HG02678 (cell line): ENCODE data around the gene PDE2A.

Source experiments
- ATAC-seq: cut with Tn5 transposase; IDR thresholded peaks from one replicate; pipeline ENCODE4 v1.9.1; 2021; ENCODE audit warnings: mild to moderate bottlenecking, moderate library complexity; ENCODE audit not compliant: unreplicated experiment

Gene PDE2A

DNA sequence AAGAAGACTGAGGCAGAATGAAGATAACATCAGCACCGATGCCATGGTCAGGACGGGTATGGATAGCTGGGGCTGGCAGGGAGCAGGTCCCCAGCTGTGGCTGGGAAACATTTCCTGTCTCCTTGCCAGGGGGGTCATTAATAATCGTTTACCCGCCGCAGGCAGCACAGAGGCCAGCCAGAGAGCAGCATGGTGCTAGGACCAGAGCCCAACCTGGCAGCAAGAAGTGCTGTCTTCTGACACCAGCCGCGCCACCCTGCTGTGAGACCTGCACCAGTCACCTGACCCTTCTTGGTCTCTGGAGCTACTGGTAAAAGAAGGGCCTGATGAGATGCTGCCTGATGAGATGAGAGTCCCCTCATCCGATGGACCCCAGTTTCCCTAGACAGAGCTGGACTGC is 36.3 kb downstream of the PDE2A start:
- ATAC-seq = no peak

DNA sequence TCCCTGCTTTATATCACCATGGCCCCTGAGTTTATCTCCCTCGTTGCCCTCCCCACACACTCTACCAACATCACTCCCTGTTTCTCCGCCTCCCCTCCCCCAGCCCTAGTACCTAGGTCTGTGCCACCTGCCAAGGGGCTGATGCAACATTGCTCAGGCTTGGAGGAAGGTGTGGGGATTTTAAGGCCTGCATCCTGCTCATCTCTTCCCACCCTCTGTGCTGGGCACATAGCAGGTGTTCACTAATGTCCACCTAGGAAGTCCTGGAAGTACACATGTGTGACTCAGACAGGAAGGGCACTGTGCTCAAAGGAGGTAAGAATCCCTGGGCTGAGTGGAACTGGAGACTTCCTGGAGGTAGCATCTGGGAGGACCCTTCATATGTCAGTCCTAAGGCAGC is 37.0 kb downstream of the PDE2A start:
- ATAC-seq = no peak

- no peak for ATAC-seq
Observed at GRCh38 chr11:72636376-72636775, 37.8 kb downstream of the PDE2A start.

DNA sequence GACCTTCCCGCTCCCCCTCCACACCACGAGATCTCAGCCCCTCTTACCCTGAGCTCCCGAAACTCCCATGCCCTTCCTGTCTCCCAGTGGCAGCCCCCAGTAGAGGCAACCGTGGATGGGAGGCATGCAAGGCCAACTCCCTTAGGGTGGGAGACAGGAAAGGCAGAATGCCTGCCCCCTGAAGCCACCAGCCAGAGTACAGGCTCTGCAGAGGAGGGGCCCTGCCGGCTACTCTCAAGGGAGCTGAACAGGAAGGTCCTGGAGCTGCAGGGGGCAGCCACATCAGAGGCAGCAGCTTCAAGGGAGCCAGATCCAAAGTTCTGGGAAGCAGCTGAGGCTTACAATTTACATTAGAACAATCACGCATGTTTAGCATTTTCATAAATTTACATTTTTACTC is 38.3 kb downstream of the PDE2A start:
- no peak for ATAC-seq

GRCh38 chr11:72635309-72635915 is 38.8 kb downstream of the PDE2A start:
- ATAC-seq = no peak

- ATAC-seq = no peak
Observed at GRCh38 chr11:72634472-72635095, 39.6 kb downstream of the PDE2A start.

- no peak for ATAC-seq
Observed at GRCh38 chr11:72634016-72634415, 40.2 kb downstream of the PDE2A start.

DNA sequence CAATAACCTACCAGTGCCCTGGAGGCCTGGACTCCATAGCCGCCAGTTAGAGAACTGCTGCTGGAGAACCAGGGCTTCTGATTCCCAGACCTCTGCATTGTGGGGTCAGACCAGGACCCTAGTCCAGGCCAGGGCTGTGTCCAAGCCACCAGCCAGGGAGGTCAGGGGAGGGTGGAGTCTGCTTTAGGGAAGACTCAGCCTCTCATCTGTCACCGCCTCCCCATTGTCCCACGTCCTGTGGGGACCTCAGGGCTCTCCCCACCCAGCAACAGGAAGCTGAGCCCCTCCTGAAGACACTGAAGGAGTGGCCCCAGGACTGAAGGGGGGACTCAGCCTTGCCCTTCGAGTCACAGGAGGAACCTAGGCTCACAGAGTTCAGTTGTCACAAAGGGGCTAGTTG is 41.2 kb downstream of the PDE2A start:
- no peak for ATAC-seq

- no peak for ATAC-seq
Observed at GRCh38 chr11:72631806-72632731, 42.2 kb downstream of the PDE2A start.

DNA sequence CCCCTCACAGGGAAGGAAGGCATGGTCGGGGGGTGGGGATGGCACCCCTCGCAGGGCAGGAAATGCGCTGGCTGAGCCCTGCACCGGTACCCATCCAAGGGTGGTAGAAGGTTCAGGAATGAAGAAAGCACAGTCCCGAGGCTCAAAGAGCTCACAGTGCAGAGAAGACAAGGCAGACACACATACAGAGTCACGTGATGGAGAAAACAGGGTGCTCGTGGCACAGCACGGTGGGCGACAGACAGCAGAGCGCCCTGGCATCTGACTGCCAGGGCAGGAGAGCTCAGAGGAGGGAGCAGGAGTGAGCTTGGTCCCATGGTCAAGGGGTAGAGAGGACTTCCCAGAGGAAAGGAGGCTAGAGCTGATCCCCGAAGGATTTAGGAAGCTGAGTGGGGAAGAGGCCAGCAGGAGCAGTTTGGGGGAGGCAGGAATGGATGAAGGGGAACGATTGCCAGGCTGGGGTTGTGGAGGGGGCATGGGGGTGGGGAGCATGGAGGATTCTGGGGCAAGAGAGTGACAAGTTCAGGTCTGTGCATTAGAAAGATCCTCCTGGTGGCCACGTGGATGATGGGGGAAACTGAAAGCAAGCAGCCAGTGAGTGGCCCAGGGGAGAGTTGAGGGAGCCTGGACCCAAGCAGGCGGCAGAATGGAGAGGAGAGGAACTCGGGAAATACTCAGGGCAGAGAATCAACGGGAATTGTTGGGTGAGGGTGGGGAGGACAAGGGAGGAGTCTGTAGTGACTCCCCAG is 43.9 kb downstream of the PDE2A start:
- no peak for ATAC-seq

DNA sequence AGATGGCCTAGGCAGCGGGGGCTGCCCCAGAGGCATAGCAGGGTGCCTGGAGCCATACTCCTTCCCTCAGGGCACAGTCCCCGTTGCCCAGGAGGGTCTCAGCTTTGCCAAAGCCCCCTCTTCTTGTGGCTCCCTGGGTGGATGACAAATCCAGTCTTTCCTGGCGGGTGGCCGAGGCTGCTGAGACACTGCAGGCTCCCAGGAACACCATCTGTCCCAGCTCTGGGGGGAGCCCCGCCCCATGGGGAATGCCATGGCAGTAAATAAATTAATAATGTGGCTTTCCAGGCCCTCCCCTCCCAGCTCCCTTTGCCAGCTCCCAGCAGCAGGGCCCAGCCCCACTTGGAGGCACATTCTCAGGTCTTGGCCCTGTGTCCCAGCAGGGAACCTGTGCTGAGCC is 45.0 kb downstream of the PDE2A start:
- ATAC-seq = no peak

DNA sequence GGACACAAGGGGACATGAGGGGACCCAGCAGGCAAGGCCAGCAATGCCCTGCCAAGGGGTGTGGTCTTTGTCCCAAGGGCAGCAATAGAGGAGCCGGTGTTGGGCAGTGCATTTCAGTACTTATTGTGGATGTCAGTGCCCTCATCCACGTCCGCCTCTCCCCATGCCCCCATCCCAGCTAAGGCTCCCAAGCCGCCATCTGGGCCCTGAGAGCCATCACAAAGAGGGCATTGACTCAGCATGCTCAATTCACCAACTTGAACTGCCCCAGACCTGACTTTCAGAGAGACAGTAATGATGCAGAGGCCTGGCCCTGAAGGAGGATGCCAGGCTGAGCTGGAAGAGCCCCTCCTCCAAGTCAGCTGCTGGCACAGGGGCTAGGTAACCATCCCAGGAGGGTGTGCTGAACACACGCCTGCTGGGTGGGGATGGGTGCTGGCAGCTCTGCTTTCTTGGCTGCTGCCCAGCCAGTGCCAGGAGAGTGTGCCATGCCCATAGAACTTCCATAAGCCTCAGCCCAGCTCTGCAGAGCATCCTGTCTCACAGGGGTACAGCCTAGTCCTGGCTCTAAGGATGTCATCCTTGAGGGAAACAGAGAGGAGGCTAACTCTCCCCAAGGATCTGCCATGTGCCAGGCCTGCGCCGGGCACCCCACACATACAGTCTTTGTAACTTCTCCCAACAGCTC is 46.5 kb downstream of the PDE2A start:
- ATAC-seq = no peak

- ATAC-seq = no peak
Observed at GRCh38 chr11:72626414-72626936, 47.7 kb downstream of the PDE2A start.

DNA sequence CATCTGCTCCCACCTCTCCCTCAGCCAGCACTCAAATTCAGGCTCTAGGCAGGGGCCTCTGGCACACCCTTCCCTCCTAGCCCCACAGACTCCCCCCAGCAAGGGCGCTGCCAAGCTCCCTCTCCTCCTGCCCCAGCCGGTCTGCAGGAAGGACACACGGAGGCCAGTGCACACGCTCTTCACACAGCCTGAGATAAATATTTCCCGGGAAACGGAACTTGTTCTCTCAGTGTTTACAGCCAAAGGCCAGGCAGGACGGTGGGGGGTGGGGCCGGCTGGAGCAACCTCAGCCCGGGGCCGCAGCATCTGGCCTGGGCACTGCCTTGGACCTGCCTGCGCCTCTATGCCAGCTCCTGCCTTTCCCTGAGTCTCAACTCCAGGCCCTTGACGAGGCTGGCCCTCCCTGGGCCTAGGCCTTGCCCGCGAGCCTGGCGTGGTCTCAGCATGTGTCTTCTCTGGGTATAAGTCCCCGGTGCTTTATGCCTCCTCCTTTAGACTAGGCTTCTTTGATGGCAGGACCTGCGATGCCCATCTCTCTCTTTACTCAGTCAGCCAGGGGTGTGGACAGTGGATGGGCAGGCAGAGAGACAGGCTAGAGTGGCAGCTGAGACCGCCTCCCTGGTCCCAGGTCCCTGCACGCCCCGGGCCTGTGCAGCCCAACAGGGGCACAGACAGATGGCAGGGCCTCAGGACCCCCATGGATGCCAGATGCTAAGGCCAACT is 48.4 kb downstream of the PDE2A start:
- no peak for ATAC-seq

GRCh38 chr11:72624496-72625201 is 49.6 kb downstream of the PDE2A start:
- no peak for ATAC-seq

- ATAC-seq = no peak
Observed at GRCh38 chr11:72623052-72623451, 51.2 kb downstream of the PDE2A start.

DNA sequence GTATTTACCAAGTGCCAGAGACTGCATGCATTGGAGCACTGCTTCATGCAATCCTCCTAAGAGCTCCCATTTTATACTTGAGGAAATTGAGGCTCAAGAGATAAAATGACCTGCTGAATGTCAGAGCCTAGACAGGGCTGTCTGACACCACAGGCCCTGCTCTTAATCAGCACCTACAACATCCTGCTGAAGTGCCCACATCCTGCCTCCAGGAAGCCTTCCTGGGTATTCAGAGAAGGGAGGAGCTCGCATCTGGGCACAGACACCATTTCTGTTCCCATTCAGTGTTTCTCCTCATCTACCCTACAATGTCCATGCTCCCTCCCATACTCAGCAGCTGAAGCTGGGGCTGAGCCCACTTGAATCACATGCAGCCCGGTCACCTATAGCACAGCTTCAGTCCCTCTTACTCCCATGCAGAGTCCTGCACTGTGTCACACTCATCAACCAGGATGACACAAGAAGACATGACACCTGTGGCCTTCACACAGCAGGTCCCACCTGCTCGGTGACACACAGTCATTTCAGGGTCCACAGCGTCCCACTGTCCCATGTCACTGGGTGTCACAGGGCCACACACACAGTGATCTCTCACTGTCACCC is 53.1 kb downstream of the PDE2A start:
- ATAC-seq = no peak

DNA sequence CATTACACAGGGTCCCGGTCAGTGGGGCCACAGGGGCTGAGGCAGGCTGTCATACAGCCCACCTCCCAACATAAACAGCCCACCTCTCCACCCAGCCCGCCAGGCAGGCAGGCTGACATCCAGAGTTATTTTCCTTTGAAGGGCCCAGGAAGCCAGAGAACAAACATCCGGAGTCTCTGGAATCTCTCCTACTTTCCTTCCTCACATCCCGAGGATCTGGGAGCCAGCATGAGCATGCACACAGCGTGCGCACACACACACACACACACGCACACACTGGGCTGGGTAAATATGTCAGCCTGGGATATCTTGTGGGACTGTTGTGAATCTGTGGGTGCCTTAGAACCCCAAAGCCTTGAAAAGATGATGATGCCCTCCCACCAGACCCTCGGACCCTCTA is 55.4 kb downstream of the PDE2A start:
- no peak for ATAC-seq
